Skeletal muscle satellite cell (primary cell): ENCODE measurements around the gene DHRS7B.
A peak's percentile ranks its signal among the peaks of the same experiment; 100 is the strongest.
"Not testable (repeated sequence)": the region's sequence is repeated elsewhere in the genome, so short reads cannot be mapped to it uniquely, and the experiment has no call there.

Source experiments
- H3K27me3 ChIP-seq: 2 replicates; pipeline ENCODE4 v1.7.0; 2013; ENCODE audit warnings: low read length; ENCODE audit not compliant: control insufficient read depth, insufficient read depth
- H3K36me3 ChIP-seq: 2 replicates; pipeline ENCODE4 v1.7.0; 2013; ENCODE audit warnings: mild to moderate bottlenecking, control low read depth, low read length; ENCODE audit not compliant: insufficient read depth
- H3K4me1 ChIP-seq: 2 replicates; pipeline ENCODE4 v1.7.0; 2013; ENCODE audit warnings: low read length; ENCODE audit not compliant: control insufficient read depth, insufficient read depth
- H3K4me2 ChIP-seq: 2 replicates; pipeline ENCODE4 v1.7.0; 2013; ENCODE audit warnings: mild to moderate bottlenecking, low read length
- H3K4me3 ChIP-seq: 2 replicates; pipeline ENCODE4 v1.7.0; 2013; ENCODE audit warnings: low read length
- H3K9ac ChIP-seq: 2 replicates; pipeline ENCODE4 v1.7.0; 2013; ENCODE audit warnings: mild to moderate bottlenecking, low read depth, low read length, moderate library complexity
- H3K9me3 ChIP-seq: replicated peaks from 2 replicates; pipeline ENCODE4 v1.7.0; 2013; ENCODE audit warnings: mild to moderate bottlenecking, control low read depth, low read length

Gene DHRS7B

DNA sequence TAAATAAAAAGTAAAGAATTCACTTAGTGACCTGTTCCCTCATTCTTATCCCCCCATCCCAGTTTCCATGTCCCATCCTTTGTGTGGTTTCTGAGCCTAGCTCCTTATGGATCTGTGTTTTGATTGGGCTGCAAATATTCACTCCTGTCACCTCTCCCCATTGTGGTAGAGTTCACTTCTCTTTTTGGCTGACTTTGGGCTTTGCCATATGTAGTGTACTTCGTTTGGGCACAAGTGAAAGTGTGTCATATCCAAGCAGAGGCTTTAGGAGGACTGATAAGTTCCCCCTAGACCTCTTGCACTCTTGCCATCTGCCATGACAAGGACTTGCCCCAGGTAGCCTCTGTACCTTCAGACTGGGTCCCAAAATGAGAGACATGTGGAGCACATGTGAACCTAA lies 13.0 kb upstream of the DHRS7B start:
- H3K27me3 ChIP-seq: peaks cover 28% of the 10 kb centered on the region
- H3K9me3 ChIP-seq: no peaks in the 10 kb centered on the region
- H3K4me1 ChIP-seq: no peaks in the 10 kb centered on the region
- H3K4me2 ChIP-seq: no peak overlapping the region
- no peak overlapping the region for H3K9ac ChIP-seq
- no peaks in the 10 kb centered on the region for H3K36me3 ChIP-seq
- no peak overlapping the region for H3K4me3 ChIP-seq

DNA sequence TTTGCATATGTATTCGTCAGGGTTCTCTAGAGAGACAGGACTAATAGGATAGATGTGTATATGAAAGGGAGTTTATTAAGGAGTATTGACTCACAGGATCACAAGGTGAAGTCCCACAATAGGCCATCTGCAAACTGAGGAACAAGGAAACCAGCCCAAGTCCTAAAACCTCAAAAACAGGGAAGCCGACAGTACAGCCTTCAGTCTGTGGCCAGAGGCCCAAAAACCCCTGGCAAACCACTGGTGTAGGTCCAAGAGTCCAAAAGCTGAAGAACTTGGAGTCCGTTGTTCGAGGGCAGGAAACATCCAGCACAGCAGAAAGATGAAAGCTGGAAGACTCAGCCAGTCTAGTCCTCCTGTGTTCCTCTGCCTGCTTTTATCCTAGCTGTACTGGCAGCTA lies 12.0 kb upstream of the DHRS7B start:
- H3K9me3 ChIP-seq, H3K9ac ChIP-seq, H3K4me1 ChIP-seq, H3K4me3 ChIP-seq, H3K4me2 ChIP-seq, H3K36me3 ChIP-seq: not testable (repeated sequence)
- H3K27me3 ChIP-seq: peaks cover 23% of the 10 kb centered on the region

DNA sequence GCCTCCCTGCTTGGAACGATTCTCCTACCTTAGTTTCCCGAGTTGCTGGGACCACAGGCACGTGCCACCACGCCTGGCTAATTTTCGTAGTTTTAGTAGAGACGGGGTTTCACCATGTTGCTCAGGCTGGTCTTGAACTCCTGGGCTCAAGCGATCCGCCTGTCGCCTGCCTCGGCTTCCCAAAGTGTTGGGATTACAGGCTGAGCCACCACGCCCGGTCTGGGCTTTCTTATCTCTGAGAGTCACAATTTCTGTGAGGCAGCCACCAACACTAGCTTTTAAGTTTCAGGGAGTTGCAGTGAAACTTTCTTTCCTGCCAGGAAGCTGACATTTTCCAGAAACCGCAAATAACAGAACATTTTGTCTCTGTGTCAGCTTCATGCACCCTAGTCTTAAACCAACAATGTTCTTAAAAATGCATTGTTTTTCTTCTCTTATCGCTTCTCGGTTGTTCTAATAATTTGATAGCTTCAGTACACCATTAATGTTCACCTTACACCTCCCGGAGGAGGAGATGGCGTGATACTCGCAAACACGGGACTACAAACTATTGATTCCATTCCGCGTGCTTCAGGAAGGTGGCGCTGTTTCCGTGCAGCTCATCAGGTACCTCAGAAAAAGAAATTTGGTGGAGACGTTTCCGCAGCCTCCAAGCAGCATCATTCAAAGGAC lies 7.4 kb upstream of the DHRS7B start:
- H3K27me3 ChIP-seq: peaks cover 22% of the 10 kb centered on the region
- H3K4me1 ChIP-seq: no peaks in the 10 kb centered on the region
- no peak overlapping the region for H3K4me3 ChIP-seq
- no peaks in the 10 kb centered on the region for H3K9me3 ChIP-seq
- H3K36me3 ChIP-seq: no peaks in the 10 kb centered on the region
- H3K4me2 ChIP-seq: peak overlapping the region; percentile 78
- no peak overlapping the region for H3K9ac ChIP-seq

- Histone ChIP-seq H3K4me1 (no peaks in the 10 kb centered on the region), H3K9ac (no peak overlapping the region), H3K36me3 (no peaks in the 10 kb centered on the region), H3K27me3 (peaks cover 21% of the 10 kb centered on the region), H3K4me3 (no peak overlapping the region), H3K4me2 (no peak overlapping the region), H3K9me3 (no peaks in the 10 kb centered on the region)
Measured at GRCh38 chr17:21119919-21120249, 6.9 kb upstream of the DHRS7B start.

GRCh38 chr17:21124086-21124485 lies 2.7 kb upstream of the DHRS7B start:
- no peaks in the 10 kb centered on the region for H3K36me3 ChIP-seq
- H3K4me2 ChIP-seq: no peak overlapping the region
- peaks cover 12% of the 10 kb centered on the region for H3K4me1 ChIP-seq
- H3K4me3 ChIP-seq: no peak overlapping the region
- no peak overlapping the region for H3K9ac ChIP-seq
- no peaks in the 10 kb centered on the region for H3K9me3 ChIP-seq
- H3K27me3 ChIP-seq: no peaks in the 10 kb centered on the region

DNA sequence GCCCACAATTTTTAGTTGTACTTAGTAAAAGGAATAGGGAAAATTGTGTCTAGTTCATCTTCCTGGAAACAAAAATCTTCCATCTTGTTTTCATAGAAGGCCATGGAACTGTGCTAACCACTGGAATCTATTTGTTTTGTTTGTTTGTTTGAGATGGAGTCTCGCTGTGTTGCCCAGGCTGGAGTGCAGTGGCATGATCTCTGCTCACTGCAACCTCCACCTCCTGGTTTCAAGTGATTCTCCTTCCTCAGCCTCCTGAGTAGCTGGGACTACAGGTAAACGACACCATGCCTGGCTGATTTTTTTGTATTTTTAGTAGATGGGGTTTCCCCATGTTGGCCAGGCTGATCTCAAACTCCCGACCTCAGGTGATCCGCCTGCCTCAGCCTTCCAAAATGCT lies 2.2 kb upstream of the DHRS7B start:
- not testable (repeated sequence) for H3K4me2 ChIP-seq, H3K27me3 ChIP-seq, H3K36me3 ChIP-seq, H3K9me3 ChIP-seq, H3K4me3 ChIP-seq, H3K9ac ChIP-seq
- peaks cover 12% of the 10 kb centered on the region for H3K4me1 ChIP-seq

DNA sequence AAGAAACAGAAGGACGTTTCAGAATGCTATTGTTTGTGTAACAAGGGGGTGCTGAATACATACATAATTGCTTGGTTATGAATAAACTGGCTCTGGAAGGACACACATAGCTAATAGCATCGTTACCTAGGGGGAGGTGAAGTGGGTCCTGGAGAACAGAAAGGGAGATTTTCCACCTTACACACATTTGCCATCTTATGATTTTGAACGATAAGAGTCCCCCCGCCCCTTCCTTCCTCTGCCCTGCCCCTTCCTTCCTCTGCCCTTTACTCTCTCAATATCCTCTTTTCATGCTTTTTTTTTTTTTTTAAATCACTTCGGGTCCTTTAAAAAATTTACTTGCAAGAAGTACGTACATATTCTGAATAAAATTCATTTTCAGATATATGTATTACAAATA lies 902 bp upstream of the DHRS7B start:
- no peaks in the 10 kb centered on the region for H3K9me3 ChIP-seq
- no peak overlapping the region for H3K9ac ChIP-seq
- H3K4me3 ChIP-seq: no peak overlapping the region
- no peaks in the 10 kb centered on the region for H3K27me3 ChIP-seq
- H3K36me3 ChIP-seq: no peaks in the 10 kb centered on the region
- no peak overlapping the region for H3K4me2 ChIP-seq
- H3K4me1 ChIP-seq: peaks cover 12% of the 10 kb centered on the region

GRCh38 chr17:21127509-21128077 lies 829 bp downstream of the DHRS7B start:
- Histone ChIP-seq H3K4me2 (peak overlapping the region; percentile 86), H3K4me1 (peaks cover 12% of the 10 kb centered on the region), H3K9ac (peak overlapping the region; percentile 85), H3K27me3 (no peaks in the 10 kb centered on the region), H3K36me3 (no peaks in the 10 kb centered on the region), H3K4me3 (peak overlapping the region; percentile 84), H3K9me3 (no peaks in the 10 kb centered on the region)

GRCh38 chr17:21129023-21129681 lies 2.4 kb downstream of the DHRS7B start:
- H3K4me3 ChIP-seq: no peak overlapping the region
- H3K4me1 ChIP-seq: peaks cover 12% of the 10 kb centered on the region
- no peak overlapping the region for H3K9ac ChIP-seq

GRCh38 chr17:21131137-21131536 lies 4.4 kb downstream of the DHRS7B start:
- H3K4me1 ChIP-seq: peaks cover 11% of the 10 kb centered on the region
- H3K36me3 ChIP-seq: no peaks in the 10 kb centered on the region
- H3K4me3 ChIP-seq: no peak overlapping the region
- no peak overlapping the region for H3K9ac ChIP-seq
- H3K4me2 ChIP-seq: no peak overlapping the region
- no peaks in the 10 kb centered on the region for H3K9me3 ChIP-seq
- no peaks in the 10 kb centered on the region for H3K27me3 ChIP-seq

More at GRCh38 chr17:21129023-21129681, 2.4 kb downstream of the DHRS7B start:
- Histone ChIP-seq H3K36me3 (no peaks in the 10 kb centered on the region), H3K9me3 (no peaks in the 10 kb centered on the region), H3K4me2 (no peak overlapping the region), H3K27me3 (no peaks in the 10 kb centered on the region)

DNA sequence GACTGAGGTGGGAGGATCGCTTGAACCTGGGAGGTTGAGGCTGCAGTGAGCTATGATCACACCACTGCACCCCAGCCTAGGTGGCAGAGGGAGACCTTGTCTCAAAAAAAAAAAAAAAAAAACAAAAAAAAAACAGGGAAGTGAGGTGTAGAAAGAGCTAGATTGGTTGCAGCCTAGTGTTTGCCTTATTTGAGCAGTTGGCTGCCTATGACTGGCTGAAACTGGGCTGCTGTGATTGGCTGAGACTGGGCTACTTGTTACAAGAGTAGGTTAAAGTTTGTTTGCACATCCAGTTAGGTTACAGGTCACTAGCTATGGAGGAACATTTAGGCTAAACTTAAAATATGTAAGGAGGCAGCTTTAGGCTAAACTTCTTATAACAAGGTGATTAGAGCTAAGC lies 5.7 kb downstream of the DHRS7B start:
- no peaks in the 10 kb centered on the region for H3K9me3 ChIP-seq
- H3K4me3 ChIP-seq: no peak overlapping the region
- no peaks in the 10 kb centered on the region for H3K36me3 ChIP-seq
- H3K27me3 ChIP-seq: no peaks in the 10 kb centered on the region
- peaks cover 6% of the 10 kb centered on the region for H3K4me1 ChIP-seq
- no peak overlapping the region for H3K9ac ChIP-seq
- no peak overlapping the region for H3K4me2 ChIP-seq

DNA sequence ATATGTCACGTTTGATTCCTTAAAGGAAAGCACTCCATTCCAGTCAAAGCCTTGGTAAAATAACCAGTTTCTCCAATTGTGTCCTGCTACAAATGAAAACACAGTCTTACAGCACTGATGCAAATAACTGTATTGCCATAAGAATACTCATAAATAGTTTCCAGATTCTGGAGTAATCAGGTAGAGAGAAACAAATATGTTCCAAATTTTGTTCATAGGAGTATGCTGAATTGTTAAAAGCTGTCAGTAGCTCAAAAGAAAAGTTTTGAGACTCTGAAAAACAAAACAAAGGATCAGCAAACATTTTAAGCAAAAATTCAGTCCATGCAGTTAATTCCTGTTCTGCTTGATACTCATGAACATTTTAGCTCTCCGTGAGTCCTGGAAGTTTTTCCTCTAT lies 7.8 kb downstream of the DHRS7B start:
- Histone ChIP-seq H3K4me3 (no peak overlapping the region), H3K9ac (no peak overlapping the region), H3K27me3 (no peaks in the 10 kb centered on the region), H3K36me3 (no peaks in the 10 kb centered on the region), H3K9me3 (no peaks in the 10 kb centered on the region), H3K4me2 (no peak overlapping the region), H3K4me1 (no peaks in the 10 kb centered on the region)
